ENCODE results near the gene PCLAF. TPM values are rescaled to one million over a fixed set of nuclear protein-coding genes. Genes with fewer than 3 reads are reported as not detected.
"Not testable (repeated sequence)": the region's sequence is repeated elsewhere in the genome, so short reads cannot be mapped to it uniquely, and the experiment has no call there.

Gene PCLAF, protein sequence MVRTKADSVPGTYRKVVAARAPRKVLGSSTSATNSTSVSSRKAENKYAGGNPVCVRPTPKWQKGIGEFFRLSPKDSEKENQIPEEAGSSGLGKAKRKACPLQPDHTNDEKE
- polyA plus RNA-seq (ENCODE audit: insufficient read length in 4 of 4), result 10 to 100 TPM; 42.2 to 59.4 (median 52.7) TPM

DNA sequence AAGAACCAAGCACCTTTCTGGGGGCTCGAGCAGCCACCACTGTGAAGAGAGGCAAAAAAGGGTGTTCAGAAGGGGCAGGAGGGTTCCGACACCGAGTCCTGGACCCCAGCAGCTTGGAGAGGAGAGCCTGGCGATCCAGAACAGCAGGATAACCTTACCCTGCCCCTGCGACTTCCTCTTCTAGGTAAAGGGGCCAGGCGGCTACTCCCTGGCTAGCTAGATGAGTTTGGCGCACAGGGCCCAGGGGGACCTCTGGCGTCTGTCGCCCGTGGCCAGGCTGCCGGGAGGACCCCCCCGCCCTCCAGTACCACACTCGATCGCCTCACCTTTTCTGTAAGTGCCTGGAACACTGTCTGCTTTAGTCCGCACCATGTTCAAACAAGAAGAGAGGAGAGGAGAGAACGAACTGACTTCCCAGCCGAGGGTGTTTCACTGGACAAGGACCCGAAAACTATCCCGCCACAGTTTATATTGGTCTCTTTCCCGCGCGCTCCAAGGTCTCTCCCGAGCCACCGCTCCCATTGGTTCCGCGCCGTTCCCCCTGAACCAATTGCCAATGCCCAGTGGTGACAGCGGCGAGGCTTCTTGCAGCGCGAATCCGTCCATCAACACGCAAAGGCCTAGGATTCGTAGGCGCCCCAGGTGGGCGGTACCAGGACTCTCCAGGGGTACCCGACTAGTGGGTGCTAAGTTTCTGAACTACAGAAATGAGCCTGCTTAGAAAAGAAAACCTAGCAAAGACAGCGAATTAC, at the start of gene PCLAF:
Gene PCLAF, minus strand, starts transcription at position 442 of the 752 bp plus-strand sequence. Its CDS starts 70 bp downstream, at position 372.
- peak; percentile 79 to 94 (median 86) for DNase-seq (ENCODE audit: low read depth in 4 of 4, low spot score in 2 of 4)

DNA sequence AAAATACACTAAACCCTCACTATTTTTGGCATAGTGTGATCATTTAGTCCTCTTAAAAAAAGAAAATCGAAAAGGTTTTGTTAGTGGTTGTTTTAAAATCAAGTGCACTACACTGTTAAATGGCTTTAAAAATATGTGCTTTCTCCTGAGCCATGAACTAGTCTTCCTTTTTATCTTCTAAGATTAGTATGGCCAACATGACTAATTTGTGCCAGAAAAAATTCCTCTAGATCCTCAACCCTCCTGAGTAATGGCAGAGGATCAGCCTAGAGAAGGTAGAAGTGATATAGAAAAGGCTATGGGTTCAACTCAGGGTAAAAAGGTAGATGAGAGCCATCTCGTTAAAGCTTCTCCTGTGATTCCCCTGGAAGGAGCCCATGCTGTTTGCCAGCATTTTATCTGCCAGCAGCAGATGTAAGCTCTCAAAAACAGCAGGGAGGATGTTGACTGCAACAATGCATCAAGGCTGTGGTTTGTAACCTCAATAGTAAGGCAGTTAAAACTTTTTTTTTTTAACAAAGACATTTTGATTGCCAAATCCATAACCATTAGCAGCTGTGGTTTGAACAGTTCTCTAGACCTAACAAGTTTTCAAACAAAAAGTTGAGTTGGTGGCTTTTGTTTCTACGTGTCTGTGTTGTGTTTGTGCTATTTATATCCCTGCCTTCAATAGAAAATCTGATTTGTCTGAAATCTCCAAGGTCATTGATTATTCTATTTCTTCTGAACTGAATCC, 48.9 kb upstream of the PCLAF start:
- DNase-seq (ENCODE audit: low read depth in 4 of 4, low spot score in 2 of 4), result peak in 2 of 4 donors; percentile 11 to 47

DNA sequence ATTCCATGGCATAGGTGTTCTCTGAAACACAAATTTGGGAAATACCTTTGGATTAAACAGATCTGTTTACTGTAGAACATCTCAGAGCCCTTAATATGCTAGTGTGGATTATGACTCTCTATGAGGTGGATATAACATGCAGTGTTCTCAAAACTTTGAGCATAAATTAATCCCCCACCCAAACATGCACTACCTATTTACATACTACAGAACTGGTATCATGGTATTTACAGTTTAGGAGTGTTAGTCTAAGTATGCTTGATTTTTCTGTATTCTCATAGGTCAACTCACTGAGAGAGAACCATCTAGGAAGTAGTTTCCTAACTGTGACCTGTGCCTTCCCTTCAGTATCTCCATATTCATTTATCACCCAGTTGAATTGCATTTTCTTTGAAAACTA, 48.2 kb upstream of the PCLAF start:
- no peak for DNase-seq (ENCODE audit: low read depth in 4 of 4, low spot score in 2 of 4)

DNA sequence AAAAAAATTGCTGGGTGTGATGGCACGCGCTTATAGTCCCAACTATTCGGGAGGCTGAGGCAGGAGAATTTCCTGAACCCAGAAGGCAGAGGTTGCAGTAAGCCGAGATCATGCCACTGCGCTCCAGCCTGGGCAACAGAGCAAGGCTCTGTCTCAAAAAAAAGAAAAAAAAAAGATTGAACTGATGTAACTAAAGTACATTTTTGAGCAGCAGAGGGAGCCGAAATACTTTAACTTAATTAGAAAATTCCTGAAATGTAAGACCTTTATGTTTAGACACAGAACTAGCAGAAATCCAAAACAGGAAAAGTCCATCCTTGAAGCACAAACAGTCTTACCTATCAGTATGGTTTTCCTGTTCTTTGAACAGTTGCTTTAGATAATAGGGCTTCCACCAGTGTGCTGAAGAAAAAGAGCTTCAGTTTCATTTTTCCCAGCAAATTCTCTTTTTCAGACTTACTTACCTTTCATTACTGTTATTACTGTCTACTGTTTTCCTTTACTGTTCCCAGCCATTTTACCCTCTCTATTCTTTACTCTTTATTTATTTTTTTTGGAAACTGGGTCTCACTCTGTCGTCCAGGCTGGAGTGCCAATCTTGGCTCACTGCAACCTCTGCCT, 45.7 kb upstream of the PCLAF start:
- DNase-seq (ENCODE audit: low read depth in 4 of 4, low spot score in 2 of 4), result peak in 2 of 4 donors; percentile 13 to 39

DNA sequence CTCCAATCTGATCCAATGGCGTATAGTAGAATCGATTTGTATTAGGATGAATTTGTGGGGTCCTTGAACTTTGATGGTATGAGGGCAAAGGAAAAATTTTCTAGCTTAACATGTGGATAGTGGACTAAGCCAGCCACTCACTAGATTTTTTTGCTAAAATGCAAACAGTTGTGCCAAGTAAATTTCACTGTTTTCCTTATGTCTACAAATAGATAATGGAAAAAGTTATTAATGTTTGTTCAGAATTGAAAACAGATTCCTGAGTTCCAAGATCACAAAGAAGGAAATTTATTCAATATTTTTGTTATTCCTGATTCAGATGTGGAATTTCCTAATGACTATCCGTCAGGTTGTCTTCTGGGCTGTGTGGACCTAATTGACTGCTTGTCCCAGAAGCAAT, 44.0 kb upstream of the PCLAF start:
- DNase-seq (ENCODE audit: low read depth in 4 of 4, low spot score in 2 of 4), result no peak

DNA sequence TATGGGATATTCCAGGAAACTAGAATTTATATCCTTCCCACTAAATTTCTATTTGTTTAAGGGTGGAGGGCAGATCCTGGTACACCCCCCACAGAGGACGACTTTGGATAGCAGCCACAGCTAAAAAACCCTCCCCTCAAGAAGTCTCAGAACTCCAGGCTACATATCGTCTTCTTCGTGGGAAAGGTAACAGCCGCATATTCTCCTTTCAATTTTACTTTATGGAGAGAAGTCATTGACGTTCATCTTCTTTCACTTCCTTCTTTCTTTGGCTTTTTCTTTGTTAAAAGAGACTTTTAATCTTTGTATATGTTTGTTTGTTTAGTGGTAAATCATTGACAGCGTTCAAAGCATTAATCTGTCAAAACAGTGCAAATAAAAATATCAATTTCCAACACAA, 42.7 kb upstream of the PCLAF start:
- no peak for DNase-seq (ENCODE audit: low read depth in 4 of 4, low spot score in 2 of 4)

DNA sequence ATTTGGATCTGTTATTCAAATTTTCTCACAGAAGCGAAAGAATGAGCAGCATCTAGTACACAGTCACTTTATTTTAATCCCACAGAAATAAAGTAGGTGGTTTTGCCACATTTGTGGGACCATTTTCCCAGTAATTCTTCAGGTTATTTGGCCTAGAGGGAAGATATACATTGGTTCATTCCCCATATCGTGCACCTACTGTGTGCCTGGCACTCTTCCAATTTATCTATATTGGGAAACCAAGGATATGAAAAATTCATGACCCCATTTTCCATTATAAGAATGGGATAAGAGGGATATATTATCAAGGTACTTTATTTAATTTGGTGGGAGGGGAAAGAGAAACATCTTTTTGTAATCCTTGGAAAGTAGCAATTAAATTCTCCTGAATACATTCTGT, 41.5 kb upstream of the PCLAF start:
- DNase-seq (ENCODE audit: low read depth in 4 of 4, low spot score in 2 of 4), result no peak

DNA sequence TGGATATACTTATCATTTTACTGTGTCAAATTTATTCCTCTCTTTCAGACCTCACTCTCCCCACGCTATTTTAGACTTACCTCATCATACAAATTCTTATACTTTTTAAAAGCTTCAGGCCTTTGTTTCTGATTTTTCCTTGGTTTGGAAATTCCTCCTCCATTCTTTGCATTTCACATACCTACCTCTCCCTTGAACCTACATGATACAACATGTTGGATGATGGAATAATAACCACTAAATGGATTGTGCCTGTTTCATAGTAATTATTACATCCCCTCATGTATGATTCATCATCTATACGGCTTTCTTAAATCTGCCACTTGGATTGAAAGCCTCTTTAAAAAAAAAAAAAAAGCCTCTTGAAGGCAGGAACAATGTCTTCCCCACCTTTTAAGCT, 31.0 kb upstream of the PCLAF start:
- no peak for DNase-seq (ENCODE audit: low read depth in 4 of 4, low spot score in 2 of 4)

DNA sequence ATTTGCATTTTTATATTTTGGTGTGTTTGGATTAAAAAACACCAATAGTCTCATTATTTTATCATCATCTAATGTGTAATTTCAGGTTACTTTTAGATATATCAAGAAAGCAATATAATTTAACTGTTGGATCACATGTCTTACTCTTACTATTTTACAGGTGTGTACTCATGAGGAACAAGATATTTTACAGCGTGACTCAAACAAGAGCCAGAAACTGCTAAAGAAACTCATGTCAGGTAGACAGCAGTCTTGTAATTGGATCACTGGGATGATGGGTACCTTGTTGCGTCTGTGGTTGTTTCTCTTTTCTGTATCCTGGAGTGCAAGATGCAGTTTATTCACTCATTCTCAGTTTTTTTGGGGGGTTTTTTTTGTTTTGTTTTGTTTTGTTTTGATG, 19.3 kb upstream of the PCLAF start:
- DNase-seq (ENCODE audit: low read depth in 4 of 4, low spot score in 2 of 4), result no peak

DNA sequence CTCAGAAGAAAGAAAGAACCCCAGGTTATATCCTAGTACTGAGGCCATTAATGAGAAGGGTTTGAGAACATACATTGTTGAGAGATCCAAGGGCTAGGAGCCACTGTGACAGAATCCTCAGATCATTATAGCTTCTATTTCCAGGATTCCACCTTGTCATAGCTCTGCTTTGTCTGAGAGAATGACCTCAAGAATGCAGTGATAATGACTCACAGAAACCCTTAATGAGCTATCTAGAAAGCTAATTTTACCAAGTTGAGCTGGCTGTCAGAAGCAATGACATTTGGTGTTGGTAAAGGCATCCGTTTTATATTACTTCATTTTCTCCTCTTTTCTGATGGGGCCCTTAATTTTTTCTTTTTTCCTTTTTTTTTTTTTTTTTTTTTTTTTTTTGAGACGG, 17.3 kb upstream of the PCLAF start:
- DNase-seq (ENCODE audit: low read depth in 4 of 4, low spot score in 2 of 4), result no peak

DNA sequence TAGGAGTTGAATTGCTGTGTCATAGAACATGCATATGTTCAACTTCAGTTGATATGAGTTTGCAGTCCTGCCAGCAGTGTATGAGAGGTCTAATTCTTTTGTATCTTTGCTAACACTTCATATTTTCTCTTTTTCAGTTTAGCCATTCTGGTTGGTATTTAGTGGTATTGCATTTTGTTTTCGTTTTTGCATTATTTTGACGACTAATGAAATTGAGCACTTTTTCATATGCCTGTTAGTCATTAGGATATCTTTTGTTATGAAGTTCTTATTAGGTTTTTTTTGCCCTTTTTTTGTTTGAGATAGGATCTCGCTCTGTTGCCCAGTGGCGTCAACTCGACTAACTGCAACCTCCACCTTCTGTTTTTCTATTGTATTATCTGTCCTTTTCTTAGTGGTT, 15.5 kb upstream of the PCLAF start:
- no peak for DNase-seq (ENCODE audit: low read depth in 4 of 4, low spot score in 2 of 4)

DNA sequence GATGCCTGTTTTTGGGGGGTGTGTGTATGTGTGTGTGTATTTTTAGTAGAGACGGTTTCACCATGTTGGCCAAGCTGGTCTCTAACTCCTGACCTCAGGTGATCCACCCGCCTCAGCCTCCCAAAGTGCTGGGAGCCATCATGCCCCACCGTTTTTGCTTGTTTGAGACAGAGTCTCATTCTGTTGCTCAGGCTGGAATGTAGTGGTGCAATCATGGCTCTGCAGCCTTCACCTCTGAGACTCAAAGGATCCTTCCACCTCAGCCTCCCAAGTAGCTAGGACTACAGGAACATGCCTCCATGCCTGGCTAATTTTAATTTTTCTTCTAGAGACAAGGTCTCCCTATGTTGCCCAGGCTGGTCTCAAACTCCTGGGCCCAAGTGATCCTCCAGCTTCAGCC, 11.2 kb upstream of the PCLAF start:
- not testable (repeated sequence) for DNase-seq (ENCODE audit: low read depth in 4 of 4, low spot score in 2 of 4)

DNA sequence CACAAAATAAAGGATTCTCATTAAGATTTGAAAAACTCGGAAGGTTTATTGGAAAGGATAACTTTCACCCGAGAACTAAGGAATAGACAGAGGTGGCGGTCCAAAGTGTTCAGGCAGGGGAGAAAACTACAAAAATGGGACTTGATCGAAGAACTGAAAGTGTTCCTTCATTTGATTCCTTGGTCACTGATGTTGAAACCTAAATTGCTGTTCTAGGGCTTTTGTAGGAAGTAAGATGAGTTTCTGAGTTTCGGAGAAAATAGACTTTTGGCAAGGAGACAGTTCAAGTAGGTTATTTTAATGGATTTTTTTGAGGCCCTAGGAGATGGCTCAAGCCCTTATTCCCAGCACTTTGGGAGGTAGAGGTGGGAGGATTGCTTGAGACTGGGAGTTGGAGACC, 7.8 kb upstream of the PCLAF start:
- DNase-seq (ENCODE audit: low read depth in 4 of 4, low spot score in 2 of 4), result no peak

DNA sequence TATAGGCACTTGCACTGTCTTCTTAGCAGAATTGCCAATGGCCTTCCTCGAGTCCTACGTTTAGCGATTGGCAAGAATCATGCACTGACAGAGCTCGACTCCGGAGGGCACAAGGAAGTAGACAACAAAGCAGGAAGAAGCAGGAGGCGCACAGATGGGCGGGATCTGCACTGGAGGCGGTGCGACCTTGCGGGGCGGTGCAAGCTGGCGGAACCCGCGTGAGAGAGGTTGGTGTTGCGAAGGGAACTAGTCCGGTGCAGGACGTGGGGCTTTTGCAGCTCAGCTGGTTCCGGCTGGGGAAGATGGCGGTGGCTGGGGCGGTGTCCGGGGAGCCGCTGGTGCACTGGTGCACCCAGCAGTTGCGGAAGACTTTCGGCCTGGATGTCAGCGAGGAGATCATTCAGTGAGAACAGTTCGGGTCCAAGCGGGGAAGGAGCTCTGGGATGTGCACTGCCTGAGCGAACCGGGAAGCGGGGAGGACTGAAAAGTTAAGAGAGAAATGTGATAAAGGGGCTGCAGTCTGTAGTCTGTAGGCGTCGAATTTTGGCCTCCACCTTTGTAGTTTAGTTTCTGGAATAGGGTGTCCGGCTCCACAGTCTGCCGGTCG, 6.4 kb upstream of the PCLAF start, which contains the start of gene TRIP4:
Gene TRIP4, plus strand, starts transcription at position 275 of the 607 bp plus-strand sequence. Its CDS starts 28 bp downstream, at position 303.
- DNase-seq (ENCODE audit: low read depth in 4 of 4, low spot score in 2 of 4), result peak; percentile 72 to 89 (median 80)

DNA sequence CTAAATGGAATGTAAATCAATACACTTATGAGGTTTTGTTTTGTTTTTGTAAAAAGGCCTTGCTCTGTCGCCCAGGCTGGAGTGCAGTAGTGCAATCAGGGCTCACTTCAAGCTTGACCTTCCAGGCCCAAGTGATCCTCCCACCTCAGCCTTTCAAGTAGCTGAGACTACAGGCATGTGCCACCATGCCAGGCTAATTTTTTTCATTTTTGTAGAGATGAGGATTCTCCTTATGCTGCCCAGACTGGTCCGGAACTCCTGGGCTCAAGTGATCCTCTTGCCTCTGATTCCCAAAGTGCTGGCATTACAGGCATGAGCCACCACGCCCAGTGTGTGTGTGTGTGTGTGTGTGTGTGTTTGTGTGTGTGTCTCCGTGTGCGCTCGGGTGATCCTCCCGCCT, 5.0 kb upstream of the PCLAF start:
- DNase-seq (ENCODE audit: low read depth in 4 of 4, low spot score in 2 of 4), result no peak

DNA sequence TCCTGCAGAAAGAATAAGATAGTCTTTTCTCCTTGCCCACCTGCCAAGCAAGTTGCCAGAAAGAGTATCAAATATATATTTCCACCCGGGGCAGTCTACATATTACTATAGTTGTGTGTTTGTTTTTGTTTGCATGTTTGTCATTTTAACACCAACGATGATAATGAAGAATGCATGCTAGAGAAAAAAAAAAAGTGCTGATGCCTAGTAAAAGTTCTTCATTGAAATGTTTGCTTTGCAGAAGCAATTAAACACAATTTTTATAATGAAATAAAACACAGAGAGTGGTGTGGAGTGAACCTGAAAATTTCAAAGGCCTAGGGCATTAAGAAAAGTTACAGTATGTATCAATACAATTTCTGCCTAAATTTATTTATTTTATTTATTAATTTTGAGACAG, 2.5 kb upstream of the PCLAF start:
- no peak for DNase-seq (ENCODE audit: low read depth in 4 of 4, low spot score in 2 of 4)

DNA sequence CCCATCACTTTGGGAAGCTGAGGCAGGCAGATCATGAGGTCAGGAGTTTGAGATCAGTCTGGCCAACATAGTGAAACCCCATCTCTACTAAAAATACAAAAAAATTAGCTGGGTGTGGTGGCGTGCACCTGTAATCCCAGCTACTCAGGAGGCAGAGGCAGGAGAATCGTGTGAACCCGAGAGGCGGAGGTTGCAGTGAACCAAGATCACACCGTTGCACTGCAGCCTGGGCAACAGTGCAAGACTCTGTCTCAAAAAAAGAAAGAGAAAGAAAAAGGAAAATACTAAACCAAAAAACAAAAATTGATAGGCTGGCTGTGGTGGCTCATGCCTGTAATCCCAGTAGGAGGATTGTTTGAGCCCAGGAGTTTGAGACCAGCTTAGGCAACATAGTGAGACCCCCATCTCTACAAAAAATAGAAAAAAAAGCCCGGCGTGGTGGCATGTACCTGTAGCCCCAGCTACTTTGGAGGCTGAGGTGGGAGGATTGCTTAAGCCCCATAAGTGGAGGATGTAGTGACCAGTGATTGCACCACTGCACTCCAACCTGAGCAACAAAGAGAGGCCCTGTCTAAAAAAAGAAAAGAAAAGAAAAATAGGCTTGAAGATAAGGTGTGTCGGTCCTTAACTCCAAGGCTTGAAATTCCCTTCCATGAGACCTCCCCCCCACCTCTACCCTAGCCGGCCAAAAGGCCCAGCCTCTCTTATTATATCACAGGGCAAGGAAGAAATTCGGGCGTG, 941 bp downstream of the PCLAF start:
- DNase-seq (ENCODE audit: low read depth in 4 of 4, low spot score in 2 of 4), result not testable (repeated sequence)

DNA sequence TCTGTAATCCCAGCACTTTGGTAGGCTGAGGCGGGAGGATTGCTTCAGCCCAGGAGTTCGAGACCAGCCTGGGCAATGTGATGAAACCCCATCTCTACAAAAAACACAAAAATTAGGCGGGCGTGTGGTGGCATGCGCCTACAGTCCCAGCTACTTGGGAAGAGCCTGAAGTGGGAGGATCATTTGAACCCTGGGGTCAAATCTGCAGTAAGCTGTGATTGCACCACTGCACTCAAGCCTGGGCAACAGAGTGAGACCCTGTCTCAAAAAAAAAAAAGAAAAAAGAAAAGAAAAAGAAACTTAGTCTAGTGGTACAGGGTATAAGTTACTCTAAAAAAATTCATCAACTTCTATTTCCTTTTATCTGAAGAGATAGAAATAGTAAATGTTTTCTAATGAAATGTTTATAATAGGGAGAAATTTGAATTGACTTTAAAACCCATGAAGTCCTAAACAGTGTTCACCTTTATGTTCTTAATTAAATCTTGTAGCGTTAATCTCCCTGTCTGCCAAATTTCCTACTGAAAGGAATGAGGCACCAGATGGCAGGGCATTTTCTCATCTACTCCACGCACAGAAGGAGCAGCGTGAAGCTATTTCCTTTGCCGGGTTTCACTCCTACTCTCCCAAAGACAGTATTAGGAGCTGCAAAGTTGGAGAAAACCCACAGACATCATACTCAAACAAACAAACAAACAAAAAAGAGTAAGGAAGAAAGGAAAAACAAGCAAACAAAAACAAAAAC, 1.9 kb downstream of the PCLAF start:
- no peak for DNase-seq (ENCODE audit: low read depth in 4 of 4, low spot score in 2 of 4)

DNA sequence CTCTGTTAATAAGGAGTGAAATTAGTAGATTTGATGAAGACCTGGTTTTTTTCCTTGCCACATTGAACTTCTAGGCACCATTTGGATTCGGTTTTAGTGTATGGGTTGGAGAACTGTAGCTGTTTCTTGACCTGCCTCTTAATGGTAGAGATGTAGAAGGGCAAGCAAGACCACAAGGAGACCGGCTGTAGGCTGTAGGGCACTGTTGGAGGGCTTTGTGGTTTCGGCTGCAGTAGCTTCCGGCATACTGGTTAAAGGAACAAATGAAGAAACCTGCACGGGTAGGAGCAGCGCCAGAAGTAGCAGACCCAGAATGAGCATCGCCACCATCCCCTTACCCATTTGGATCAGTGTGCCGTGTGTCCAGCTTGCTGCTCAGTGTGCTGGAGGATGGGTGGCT, 7.9 kb downstream of the PCLAF start:
- DNase-seq (ENCODE audit: low read depth in 4 of 4, low spot score in 2 of 4), result no peak
